K562 (cell line): Measurements from ENCODE around the gene SPHK1. TPM values are rescaled to one million over a fixed set of nuclear protein-coding genes. Genes with fewer than 3 reads are reported as not detected.

Experiments used
- ADNP ChIP-seq: fragments of 200-800 bp; sonication (Bioruptor generic); IDR thresholded peaks from 2 replicates; pipeline ENCODE4 v1.6.1; 2016; ENCODE audit warnings: missing genetic modification characterization, missing compliant biosample characterization
- CHD4 ChIP-seq: fragments of 200-600 bp; sonication (generic); IDR thresholded peaks from 3 replicates; pipeline ENCODE4 v1.6.1; 2012; ENCODE audit warnings: low read depth, mild to moderate bottlenecking, mixed read lengths, low read length, inconsistent platforms; ENCODE audit not compliant: insufficient read depth, insufficient replicate concordance, poor library complexity, severe bottlenecking
- CHD7 ChIP-seq: fragments of 200-600 bp; sonication (generic); IDR thresholded peaks from one replicate; pipeline ENCODE4 v1.6.1; 2012; ENCODE audit warnings: mild to moderate bottlenecking, low read depth, low read length, inconsistent platforms
- ESRRB ChIP-seq: fragments of 250-450 bp; sonication (Bioruptor Pico); IDR thresholded peaks from 2 replicates; pipeline ENCODE4 v1.5.0; 2020; ENCODE audit warnings: mild to moderate bottlenecking, moderate library complexity, borderline replicate concordance
- HNRNPLL ChIP-seq: fragments of 200-400 bp; formaldehyde crosslinking; IDR thresholded peaks from 2 replicates; pipeline ENCODE4 v1.6.1; 2017; ENCODE audit warnings: low read length, low read depth, mild to moderate bottlenecking; ENCODE audit not compliant: poor library complexity, severe bottlenecking
- NKRF ChIP-seq: fragments of 450-650 bp; IDR thresholded peaks from 2 replicates; pipeline ENCODE4 v1.6.1; 2016; ENCODE audit warnings: borderline replicate concordance
- POLR2B ChIP-seq: fragments of 450-650 bp; IDR thresholded peaks from 2 replicates; pipeline ENCODE4 v1.6.1; 2018; ENCODE audit warnings: low read depth; ENCODE audit not compliant: partially characterized antibody
- ZBTB11 ChIP-seq, 3 experiments: fragments of 200-800 bp in 1 of 3; fragments of 250-450 bp in 1 of 3; fragments of 450-650 bp in 1 of 3; sonication (Bioruptor Pico) in 1 of 3; sonication (Bioruptor generic) in 1 of 3; formaldehyde crosslinking in 1 of 3; IDR thresholded peaks; 2 replicates each; pipeline versions ENCODE4 v1.6.1 to v1.8.0; 2016 to 2022; ENCODE audit warnings: mild to moderate bottlenecking in 2 of 3, missing genetic modification characterization in 2 of 3, missing compliant biosample characterization in 1 of 3, moderate library complexity in 1 of 3
- polyA plus RNA-seq, 8 experiments: library from polyadenylated mRNA; depleted of rRNA in 4 of 8; stranded (reverse) in 5 of 8; unstranded in 3 of 8; fragments of >200 nt; fragmentation: Nextera tagmentation in 2 of 8; fragmentation: Illumina TruSeq in 1 of 8; extraction: Ambion mirVana in 2 of 8; extraction: Trizol in 1 of 8; gene quantifications; 2 replicates each; pipeline versions ENCODE4 v1.2.1 to v1.2.3, GENCODE V29; 2011 to 2014; ENCODE audit warnings: inconsistent platforms in 1 of 8, missing spikeins in 1 of 8
- total RNA-seq, 7 experiments: library from RNA; depleted of rRNA in 6 of 7; stranded (reverse); fragments of >200 nt in 6 of 7; fragmentation: Illumina TruSeq in 2 of 7; extraction: Trizol in 2 of 7; gene quantifications; 2 replicates each; pipeline versions ENCODE4 v1.2.1 to v1.2.3, GENCODE V29; 2011 to 2021; ENCODE audit warnings: low replicate concordance in 1 of 7

The SPHK1 gene
- total and polyA plus RNA-seq, 9 of the 15 experiments (the other 6 are each of a cell fraction or from before 2014, with no cell fraction given) = 0.21 to 60.3 (median 14.5) TPM

GRCh38 chr17:76405967-76406647, 21.7 kb downstream of the SPHK1 start (continued):
- peak; percentile 76; the same call in 1 of the 2 replicates for TF ChIP-seq NKRF
- TF ChIP-seq HNRNPLL = peak; percentile 36
- TF ChIP-seq CHD7 = no peak
- TF ChIP-seq ESRRB = no peak
- TF ChIP-seq ADNP = peak; percentile 43; the same call in 1 of the 2 replicates
- TF ChIP-seq ZBTB11 (CRISPR knock-in tag; IDR thresholded peaks at IDR 0.05) = peak in 1 of 3 experiments; percentile 90; a peak in 2 of 6 replicates
- TF ChIP-seq POLR2B = no peak
- TF ChIP-seq CHD4 = no peak
